Lower leg skin (tissue), 4 donors: ENCODE results near the gene OSBPL3. TPM values are rescaled to one million over a fixed set of nuclear protein-coding genes. Genes with fewer than 3 reads are reported as not detected.

ENCODE experiments used
- DNase-seq, 2 donors: peaks; one replicate each; pipeline ENCODE4 v3.0.0-alpha.2; 2019; ENCODE audit warnings: low spot score in 2 of 2
- H3K4me3 ChIP-seq: fragments of 200-600 bp; sonication (generic); 2 replicates; pipeline ENCODE4 v1.5.1; 2017; ENCODE audit warnings: mild to moderate bottlenecking, low read depth; ENCODE audit not compliant: poor library complexity, severe bottlenecking
- CTCF ChIP-seq, 3 donors: fragments of 450-650 bp; IDR thresholded peaks; one replicate each; pipeline ENCODE4 v1.5.1; 2016; ENCODE audit warnings: antibody characterized with exemption in 3 of 3, mild to moderate bottlenecking in 3 of 3, moderate library complexity in 2 of 3
- POLR2A ChIP-seq, 2 donors: fragments of 450-650 bp; IDR thresholded peaks; one replicate each; pipeline ENCODE4 v1.6.1; 2016 to 2017; ENCODE audit warnings: antibody characterized with exemption in 2 of 2, mild to moderate bottlenecking in 1 of 2, moderate library complexity in 1 of 2
- WGBS, 2 donors: methylation state at CpG; one replicate each; pipeline ENCODE4 v1.1.5; 2018; 5-methylcytosine and 5-hydroxymethylcytosine counted together
- intact Hi-C: fragments of 100-400 bp; cut with DNase I; formaldehyde crosslinking; loops from one replicate; pipeline ENCODE4 v1.15.0; 2023; ENCODE audit warnings: low total_unique reads
- total RNA-seq, 4 donors: library from RNA; depleted of rRNA; stranded (reverse); fragments of >200 nt; gene quantifications; one replicate each; pipeline ENCODE4 v1.1.0, GENCODE V29; 2016

OSBPL3 gene
- total RNA-seq, 4 donors from 2014 or later, result 21.9 to 40.3 (median 23.7) TPM

DNA sequence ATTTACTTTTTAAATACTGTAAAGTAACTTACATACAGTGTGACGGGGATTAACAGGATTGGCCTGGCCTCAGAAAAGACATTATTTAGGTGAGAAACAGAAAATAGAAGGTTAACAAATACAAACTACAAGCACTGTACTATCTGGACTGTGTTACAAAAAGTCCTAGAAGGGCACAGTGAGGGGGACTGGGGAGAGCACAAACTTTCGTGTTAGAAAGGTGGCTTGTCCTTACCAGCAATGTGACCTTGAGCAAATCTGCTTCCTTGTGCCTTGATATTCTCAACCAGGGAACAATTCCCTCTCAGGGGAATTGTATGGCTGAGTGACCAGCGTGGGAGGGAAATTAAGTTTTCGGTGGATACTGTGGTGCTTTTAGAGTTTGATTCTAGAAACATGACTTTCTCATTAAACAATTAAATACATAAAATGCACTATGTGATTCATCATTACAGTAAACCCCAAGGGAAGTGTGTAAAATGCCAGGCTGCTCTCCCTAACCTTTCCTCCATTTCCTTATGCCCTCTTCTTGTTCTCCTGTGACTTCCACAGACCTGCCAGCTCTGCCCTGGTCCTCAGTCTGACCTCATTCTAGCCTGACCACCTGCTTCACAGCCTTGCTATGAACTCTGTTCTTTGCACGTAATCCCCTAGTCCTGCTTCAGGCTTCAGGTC, 57.7 kb downstream of the OSBPL3 start:
- intact Hi-C loops, result no loop called here
- TF ChIP-seq CTCF (IDR thresholded peaks at IDR 0.05), result no peak
- no peak for TF ChIP-seq POLR2A (IDR thresholded peaks at IDR 0.05)
- WGBS, 2 donors, result 73 to 77% methylated on average over 5 of the region's 5 CpGs
- no peak overlapping the region for H3K4me3 ChIP-seq
- no peak for DNase-seq

DNA sequence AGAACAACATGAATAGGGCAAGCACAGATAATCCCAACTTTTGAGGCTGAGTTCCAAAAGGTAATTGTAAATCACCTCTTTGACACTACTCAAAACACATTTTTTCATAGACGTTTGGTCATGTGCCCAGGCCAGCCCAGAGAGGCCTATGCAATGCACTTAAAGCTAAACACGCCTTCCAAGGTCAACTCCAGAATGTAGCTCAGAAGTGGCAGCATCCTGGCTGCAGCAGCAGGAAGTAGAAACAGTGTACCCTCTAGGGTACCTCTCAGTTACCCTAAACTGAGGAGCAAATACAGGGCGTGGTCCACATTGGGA, 58.7 kb downstream of the OSBPL3 start:
- no peak for DNase-seq
- intact Hi-C loops, result no loop called here
- no peak overlapping the region for H3K4me3 ChIP-seq
- 40 to 53% methylated on average over 3 of the region's 3 CpGs for whole genome bisulfite sequencing, 2 donors
- TF ChIP-seq POLR2A (IDR thresholded peaks at IDR 0.05), result no peak
- TF ChIP-seq CTCF (IDR thresholded peaks at IDR 0.05), result no peak

DNA sequence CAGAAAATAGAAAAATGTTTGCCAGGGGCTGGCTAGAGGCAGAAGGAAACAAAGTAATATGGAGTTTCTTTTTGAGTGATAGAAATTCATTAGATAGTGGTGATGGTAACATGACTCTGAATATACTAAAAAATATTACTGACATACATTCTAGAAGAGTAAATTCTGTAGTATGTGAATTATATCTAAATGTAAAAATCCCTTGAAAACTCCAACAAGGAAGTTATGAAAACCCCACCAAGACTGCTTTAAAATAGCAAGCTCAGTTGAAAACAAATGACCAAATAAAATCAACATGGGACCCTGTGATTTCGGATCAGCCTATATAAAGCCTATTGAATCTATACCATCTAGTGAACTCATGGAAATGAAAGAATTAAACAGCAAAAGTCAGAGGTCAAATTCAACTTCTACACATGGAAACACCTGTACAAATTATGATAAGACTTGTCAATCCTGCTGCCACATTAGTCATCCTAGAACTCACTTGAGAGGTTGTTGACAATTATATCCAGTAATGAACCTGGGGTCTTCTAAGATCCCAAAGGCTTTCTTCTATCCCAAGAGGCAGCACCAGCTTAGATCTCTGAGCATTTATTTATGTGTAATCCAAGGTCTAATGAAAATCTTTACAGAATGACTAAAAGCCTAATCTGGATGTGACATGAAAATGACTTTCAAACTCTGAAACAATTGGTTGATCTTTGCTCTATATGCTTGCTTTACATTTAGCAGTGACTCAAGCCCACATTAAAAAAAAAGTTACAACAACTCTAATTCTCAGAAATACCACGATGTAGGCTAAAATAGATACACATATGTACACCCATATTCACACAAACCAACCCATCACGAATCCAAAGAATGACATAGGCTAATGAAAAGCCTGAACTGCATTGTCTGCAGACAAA, 59.3 kb downstream of the OSBPL3 start:
- H3K4me3 ChIP-seq, result no peak overlapping the region
- TF ChIP-seq POLR2A (IDR thresholded peaks at IDR 0.05) (no peak), CTCF (IDR thresholded peaks at IDR 0.05) (no peak)
- intact Hi-C loops, result no loop called here
- no peak for DNase-seq
- WGBS, 2 donors, result 62 to 65% methylated on average over 3 of the region's 3 CpGs

DNA sequence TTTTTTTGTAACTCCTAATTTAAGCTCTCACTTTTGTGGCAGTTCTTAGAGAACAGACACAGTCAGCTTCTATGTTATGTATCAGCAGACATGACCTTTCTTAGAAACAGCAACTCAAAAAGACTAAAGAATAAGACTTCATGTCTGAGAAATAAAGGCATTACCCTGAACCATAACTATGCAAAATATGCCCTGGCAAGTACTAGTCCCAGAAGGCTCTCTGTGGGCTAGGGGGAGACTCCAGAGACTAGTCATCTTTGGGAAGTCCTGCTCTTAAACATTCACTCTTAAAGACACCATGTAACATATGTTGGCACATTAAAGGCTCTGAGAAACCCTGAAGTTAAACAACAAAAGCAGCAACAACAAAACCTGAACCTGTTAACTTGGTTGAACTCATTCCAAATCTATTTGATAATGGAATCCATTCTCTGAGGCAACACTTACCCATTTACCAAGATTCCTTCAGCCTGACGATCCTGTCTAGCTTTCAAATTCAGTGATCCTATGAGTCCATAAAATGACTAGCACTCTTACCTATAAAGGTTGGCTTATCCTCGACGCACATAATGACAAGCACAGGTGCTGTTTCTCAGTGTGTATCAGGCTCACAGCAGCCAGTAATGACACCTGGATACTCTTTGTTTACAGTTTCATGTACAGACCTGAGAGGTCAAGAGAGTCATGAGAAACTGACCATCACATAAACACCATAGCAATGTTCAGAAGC, 62.3 kb downstream of the OSBPL3 start:
- no peak for DNase-seq
- 73 to 83% methylated on average over 3 of the region's 3 CpGs for WGBS, 2 donors
- intact Hi-C loops, result no loop called here
- H3K4me3 ChIP-seq, result no peak overlapping the region
- TF ChIP-seq POLR2A (IDR thresholded peaks at IDR 0.05) (no peak), CTCF (IDR thresholded peaks at IDR 0.05) (no peak)

- WGBS, 2 donors, result 77 to 82% methylated on average over 4 of the region's 4 CpGs
- no peak overlapping the region for H3K4me3 ChIP-seq
- TF ChIP-seq CTCF (IDR thresholded peaks at IDR 0.05), result no peak
- intact Hi-C loops, result no loop called here
- no peak for DNase-seq
Observed at GRCh38 chr7:24916463-24917040, 63.4 kb downstream of the OSBPL3 start.
